WTC11 (cell line): ENCODE measurements around the gene FOXF2. TPM values are rescaled to one million over a fixed set of nuclear protein-coding genes. Genes with fewer than 3 reads are reported as not detected.
"Not testable (repeated sequence)": the region's sequence is repeated elsewhere in the genome, so short reads cannot be mapped to it uniquely, and the experiment has no call there.

Source experiments
- ATAC-seq: fragments of 200-7000 bp; cut with Tn5 transposase; 2 replicates; pipeline ENCODE4 v1.10.0; 2021; ENCODE audit warnings: mild to moderate bottlenecking, moderate library complexity
- CTCF ChIA-PET: fragments of 300-600 bp; sonication (Branson Sonifier 250); formaldehyde crosslinking; loops from one replicate; lab custom pipeline; 2021; ENCODE audit warnings: antibody characterized with exemption; lab: Charles Lee
- POLR2A ChIA-PET: fragments of 350-600 bp; sonication (Branson Sonifier 250); formaldehyde crosslinking; loops from one replicate; lab custom pipeline; 2021; ENCODE audit warnings: antibody characterized with exemption; lab: Charles Lee
- DNase-seq: peaks from one replicate; pipeline ENCODE4 v3.0.0; 2021; ENCODE audit warnings: low spot score
- H3K27ac Mint-ChIP-seq: 2 replicates; pipeline ENCODE4 v1.8.0; 2021; ENCODE audit warnings: mixed read lengths
- H3K27me3 Mint-ChIP-seq: 2 replicates; pipeline ENCODE4 v1.8.0; 2021; ENCODE audit warnings: low read depth, mild to moderate bottlenecking, moderate library complexity, mixed read lengths
- H3K36me3 Mint-ChIP-seq: 2 replicates; pipeline ENCODE4 v1.8.0; 2021; ENCODE audit warnings: mixed read lengths
- H3K4me1 Mint-ChIP-seq: 2 replicates; pipeline ENCODE4 v1.8.0; 2022; ENCODE audit warnings: mixed read lengths
- H3K4me3 Mint-ChIP-seq: 2 replicates; pipeline ENCODE4 v1.8.0; 2021; ENCODE audit warnings: mild to moderate bottlenecking, moderate library complexity, mixed read lengths
- H3K9me3 Mint-ChIP-seq: 2 replicates; pipeline ENCODE4 v1.8.0; 2021; ENCODE audit warnings: mixed read lengths
- ERG ChIP-seq: fragments of 250-450 bp; sonication (Bioruptor Pico); IDR thresholded peaks from 2 replicates; pipeline ENCODE4 v1.8.0; 2021; ENCODE audit warnings: mild to moderate bottlenecking
- ESRRA ChIP-seq: sonication (generic); formaldehyde crosslinking; IDR thresholded peaks from 2 replicates; pipeline ENCODE4 v1.8.1; 2022; ENCODE audit warnings: mild to moderate bottlenecking, missing genetic modification reagents, borderline replicate concordance
- ETV6 ChIP-seq: sonication (generic); formaldehyde crosslinking; IDR thresholded peaks from 2 replicates; pipeline ENCODE4 v1.8.1; 2022; ENCODE audit warnings: mild to moderate bottlenecking, missing genetic modification reagents
- FOXJ3 ChIP-seq: sonication (generic); formaldehyde crosslinking; IDR thresholded peaks from 2 replicates; pipeline ENCODE4 v1.9.0; 2021; ENCODE audit warnings: missing genetic modification reagents, mild to moderate bottlenecking, borderline replicate concordance
- GABPB1 ChIP-seq: sonication (generic); formaldehyde crosslinking; IDR thresholded peaks from 2 replicates; pipeline ENCODE4 v1.8.1; 2023; ENCODE audit warnings: mild to moderate bottlenecking, missing genetic modification reagents
- IRF2 ChIP-seq: sonication (generic); formaldehyde crosslinking; IDR thresholded peaks from 2 replicates; pipeline ENCODE4 v1.8.0; 2022; ENCODE audit warnings: low read depth, missing genetic modification reagents, borderline replicate concordance
- KAT7 ChIP-seq: sonication (generic); formaldehyde crosslinking; IDR thresholded peaks from 2 replicates; pipeline ENCODE4 v1.8.1; 2023; ENCODE audit warnings: missing genetic modification reagents, mild to moderate bottlenecking, borderline replicate concordance
- MYBL2 ChIP-seq: sonication (generic); formaldehyde crosslinking; IDR thresholded peaks from 2 replicates; pipeline ENCODE4 v1.8.1; 2023; ENCODE audit warnings: mild to moderate bottlenecking, moderate library complexity, missing genetic modification reagents
- NR1H2 ChIP-seq: sonication (generic); formaldehyde crosslinking; IDR thresholded peaks from 2 replicates; pipeline ENCODE4 v1.9.0; 2021; ENCODE audit warnings: mild to moderate bottlenecking, moderate library complexity, missing genetic modification reagents
- STAT6 ChIP-seq: sonication (generic); formaldehyde crosslinking; conservative IDR thresholded peaks from 2 replicates; pipeline ENCODE4 v1.8.1; 2023; ENCODE audit warnings: mild to moderate bottlenecking, low read depth, missing genetic modification reagents, moderate library complexity
- TP53 ChIP-seq: sonication (generic); formaldehyde crosslinking; IDR thresholded peaks from 2 replicates; pipeline ENCODE4 v1.8.1; 2023; ENCODE audit warnings: mild to moderate bottlenecking, missing genetic modification reagents
- ZNF232 ChIP-seq: sonication (generic); formaldehyde crosslinking; IDR thresholded peaks from 2 replicates; pipeline ENCODE4 v1.8.0; 2022; ENCODE audit warnings: mild to moderate bottlenecking, missing genetic modification reagents
- ZNF281 ChIP-seq: sonication (generic); formaldehyde crosslinking; IDR thresholded peaks from 2 replicates; pipeline ENCODE4 v1.8.0; 2023; ENCODE audit warnings: mild to moderate bottlenecking, missing genetic modification reagents
- ZNF317 ChIP-seq: sonication (generic); formaldehyde crosslinking; IDR thresholded peaks from 2 replicates; pipeline ENCODE4 v1.8.1; 2023; ENCODE audit warnings: low read depth, mild to moderate bottlenecking, moderate library complexity, missing genetic modification reagents, borderline replicate concordance
- ZNF532 ChIP-seq: fragments of 250-450 bp; sonication (Bioruptor Pico); IDR thresholded peaks from 2 replicates; pipeline ENCODE4 v1.9.0; 2021; ENCODE audit warnings: mild to moderate bottlenecking, borderline replicate concordance
- total RNA-seq: library from RNA; stranded (reverse); gene quantifications from 3 replicates; pipeline ENCODE4 v1.2.3, GENCODE V29; 2021

Gene FOXF2
- total RNA-seq, 1 experiment from 2014 or later, result 0.11 TPM

- Mint-ChIP-seq H3K27ac (no peak overlapping the region), H3K4me1 (peaks cover 38% of the 10 kb centered on the region), H3K27me3 (peaks cover 4% of the 10 kb centered on the region), H3K36me3 (peaks cover 49% of the 10 kb centered on the region), H3K9me3 (peaks cover 56% of the 10 kb centered on the region), H3K4me3 (no peak overlapping the region)
- DNase-seq (no peak), ATAC-seq (no peak)
- POLR2A ChIA-PET, result no interaction called here
- no peak for TF ChIP-seq MYBL2 (CRISPR knock-in tag)
- TF ChIP-seq ZNF532 (CRISPR knock-in tag), result no peak
- no peak for TF ChIP-seq ZNF232
- no peak for TF ChIP-seq KAT7
- no peak for TF ChIP-seq IRF2 (CRISPR knock-in tag)
- TF ChIP-seq ESRRA, result no peak
- TF ChIP-seq TP53 (CRISPR knock-in tag), result no peak
- CTCF ChIA-PET, result interaction anchor here (1.1 kb wide), 1 partner anchor 33 kb away, joined by 3 read pairs; no protein-coding TSS in a partner anchor
Observed at GRCh38 chr6:1349655-1350054, 39.7 kb upstream of the FOXF2 start.

- H3K9me3 Mint-ChIP-seq, result peaks cover 54% of the 10 kb centered on the region
- ChIA-PET POLR2A (no interaction called here), CTCF (no interaction called here)
- H3K4me3 Mint-ChIP-seq, result no peak overlapping the region
- TF ChIP-seq ZNF317 (peak; percentile 90), FOXJ3 (CRISPR knock-in tag) (no peak)
- peaks cover 42% of the 10 kb centered on the region for H3K36me3 Mint-ChIP-seq
- H3K27ac Mint-ChIP-seq, result no peak overlapping the region
- H3K4me1 Mint-ChIP-seq, result peaks cover 33% of the 10 kb centered on the region
- no peak for DNase-seq
- H3K27me3 Mint-ChIP-seq, result peaks cover 4% of the 10 kb centered on the region
- ATAC-seq, result no peak
Observed at GRCh38 chr6:1351381-1352008, 37.9 kb upstream of the FOXF2 start.

- CTCF ChIA-PET, result not testable (repeated sequence)
Observed at GRCh38 chr6:1355068-1355467, 34.3 kb upstream of the FOXF2 start.

GRCh38 chr6:1361717-1362116 lies 27.7 kb upstream of the FOXF2 start:
- H3K4me3 Mint-ChIP-seq, H3K9me3 Mint-ChIP-seq, H3K27ac Mint-ChIP-seq, POLR2A ChIA-PET, DNase-seq, H3K27me3 Mint-ChIP-seq, H3K4me1 Mint-ChIP-seq, H3K36me3 Mint-ChIP-seq, ATAC-seq: not testable (repeated sequence)
- CTCF ChIA-PET, result interaction anchor here (0.7 kb wide), 1 partner anchor 35 kb away, joined by 3 read pairs; no protein-coding TSS in a partner anchor

More at GRCh38 chr6:1355068-1355467, 34.3 kb upstream of the FOXF2 start:
- POLR2A ChIA-PET, H3K4me1 Mint-ChIP-seq, H3K27me3 Mint-ChIP-seq, ATAC-seq, H3K27ac Mint-ChIP-seq, DNase-seq, H3K4me3 Mint-ChIP-seq: not testable (repeated sequence)
- Mint-ChIP-seq H3K9me3 (peaks cover 50% of the 10 kb centered on the region), H3K36me3 (peaks cover 38% of the 10 kb centered on the region)

GRCh38 chr6:1362643-1363042 lies 26.7 kb upstream of the FOXF2 start:
- ATAC-seq, result no peak
- TF ChIP-seq ETV6 (CRISPR knock-in tag) (no peak), STAT6 (CRISPR knock-in tag) (no peak), NR1H2 (CRISPR knock-in tag) (no peak), ZNF281 (CRISPR knock-in tag) (no peak), GABPB1 (no peak), ERG (CRISPR knock-in tag) (no peak)

More at GRCh38 chr6:1362643-1363042, 26.7 kb upstream of the FOXF2 start:
- Mint-ChIP-seq H3K27ac (no peak overlapping the region), H3K36me3 (no peaks in the 10 kb centered on the region), H3K27me3 (peaks cover 5% of the 10 kb centered on the region), H3K9me3 (peaks cover 8% of the 10 kb centered on the region), H3K4me3 (no peak overlapping the region), H3K4me1 (peaks cover 10% of the 10 kb centered on the region)
- no peak for DNase-seq
- POLR2A ChIA-PET, result no interaction called here
- CTCF ChIA-PET, result interaction anchor here (0.7 to 1.4 kb wide), 2 partner anchors 35 to 74 kb away, joined by 3 to 5 read pairs; no protein-coding TSS in a partner anchor
